ENCODE results near the gene DPP9. TPM values are rescaled to one million over a fixed set of nuclear protein-coding genes. Genes with fewer than 3 reads are reported as not detected.

The DPP9 gene
- total RNA-seq, 2 donors from 2014 or later: 67.9 to 73.8 TPM

- Histone ChIP-seq H3K4me3 (no peak overlapping the region), H3K27ac (no peak overlapping the region), H3K9me3 (no peaks in the 10 kb centered on the region), H3K36me3 (no peaks in the 10 kb centered on the region), H3K27me3 (replicated peaks; ENCODE audit: insufficient read depth) (no peaks in the 10 kb centered on the region), H3K4me1 (ENCODE audit: control insufficient read depth in 1 of 2, low read depth in 2 of 2) (no peaks in the 10 kb centered on the region)
- DNase-seq (ENCODE audit: low spot score) (no peak), ATAC-seq (ENCODE audit: insufficient number of reproducible peaks, low FRiP score, low read depth) (no peak)
- TF ChIP-seq, protein P1, sequence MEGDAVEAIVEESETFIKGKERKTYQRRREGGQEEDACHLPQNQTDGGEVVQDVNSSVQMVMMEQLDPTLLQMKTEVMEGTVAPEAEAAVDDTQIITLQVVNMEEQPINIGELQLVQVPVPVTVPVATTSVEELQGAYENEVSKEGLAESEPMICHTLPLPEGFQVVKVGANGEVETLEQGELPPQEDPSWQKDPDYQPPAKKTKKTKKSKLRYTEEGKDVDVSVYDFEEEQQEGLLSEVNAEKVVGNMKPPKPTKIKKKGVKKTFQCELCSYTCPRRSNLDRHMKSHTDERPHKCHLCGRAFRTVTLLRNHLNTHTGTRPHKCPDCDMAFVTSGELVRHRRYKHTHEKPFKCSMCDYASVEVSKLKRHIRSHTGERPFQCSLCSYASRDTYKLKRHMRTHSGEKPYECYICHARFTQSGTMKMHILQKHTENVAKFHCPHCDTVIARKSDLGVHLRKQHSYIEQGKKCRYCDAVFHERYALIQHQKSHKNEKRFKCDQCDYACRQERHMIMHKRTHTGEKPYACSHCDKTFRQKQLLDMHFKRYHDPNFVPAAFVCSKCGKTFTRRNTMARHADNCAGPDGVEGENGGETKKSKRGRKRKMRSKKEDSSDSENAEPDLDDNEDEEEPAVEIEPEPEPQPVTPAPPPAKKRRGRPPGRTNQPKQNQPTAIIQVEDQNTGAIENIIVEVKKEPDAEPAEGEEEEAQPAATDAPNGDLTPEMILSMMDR (IDR thresholded peaks at IDR 0.05): no peak
These were observed 75.7 kb downstream of the DPP9 start for GRCh38 chr19:4647676-4648644.

DNA sequence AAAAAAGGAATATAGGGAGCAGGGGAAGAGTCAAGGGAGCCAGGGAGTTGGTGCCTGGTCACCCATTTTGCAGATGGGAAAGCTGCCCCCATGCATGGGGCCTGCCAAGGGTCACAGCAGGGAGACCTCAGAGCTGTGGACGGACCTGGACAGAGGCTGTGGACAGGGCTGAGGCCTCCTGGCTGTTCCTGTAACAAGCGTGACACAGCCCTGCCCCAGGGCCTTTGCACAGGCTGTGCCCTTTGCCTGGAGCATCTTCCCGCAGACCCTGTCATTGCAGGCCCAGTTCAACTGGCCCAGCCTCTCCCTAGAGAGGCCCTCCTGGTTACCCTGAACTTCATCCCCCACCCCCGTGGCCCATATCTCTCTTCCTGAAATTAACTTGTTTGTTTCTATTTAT is 77.9 kb downstream of the DPP9 start:
- Histone ChIP-seq H3K4me3 (no peak overlapping the region), H3K27ac (no peak overlapping the region), H3K36me3 (no peaks in the 10 kb centered on the region), H3K9me3 (no peaks in the 10 kb centered on the region), H3K27me3 (replicated peaks; ENCODE audit: insufficient read depth) (no peaks in the 10 kb centered on the region), H3K4me1 (ENCODE audit: control insufficient read depth in 1 of 2, low read depth in 2 of 2) (no peaks in the 10 kb centered on the region)
- DNase-seq (ENCODE audit: low spot score): no peak
- TF ChIP-seq, protein P1 (IDR thresholded peaks at IDR 0.05): no peak
- no peak for ATAC-seq (ENCODE audit: insufficient number of reproducible peaks, low FRiP score, low read depth)

- no peaks in the 10 kb centered on the region for H3K27me3 ChIP-seq (replicated peaks; ENCODE audit: insufficient read depth)
- H3K4me1 ChIP-seq (ENCODE audit: control insufficient read depth in 1 of 2, low read depth in 2 of 2): peaks cover 9 to 12% of the 10 kb centered on the region in 2 donors
- no peak overlapping the region for H3K4me3 ChIP-seq
- no peak for ATAC-seq (ENCODE audit: insufficient number of reproducible peaks, low FRiP score, low read depth)
- no peak for DNase-seq (ENCODE audit: low spot score)
- TF ChIP-seq, protein P1 (IDR thresholded peaks at IDR 0.05): no peak
- no peaks in the 10 kb centered on the region for H3K36me3 ChIP-seq
- no peak overlapping the region for H3K27ac ChIP-seq
- H3K9me3 ChIP-seq: no peaks in the 10 kb centered on the region
These were observed 81.0 kb downstream of the DPP9 start for GRCh38 chr19:4642625-4643024.

GRCh38 chr19:4641132-4641531 is 82.5 kb downstream of the DPP9 start:
- DNase-seq (ENCODE audit: low spot score) (no peak), ATAC-seq (ENCODE audit: insufficient number of reproducible peaks, low FRiP score, low read depth) (no peak)
- TF ChIP-seq, protein P1 (IDR thresholded peaks at IDR 0.05): no peak
- no peak overlapping the region for H3K27ac ChIP-seq
- H3K36me3 ChIP-seq: no peaks in the 10 kb centered on the region
- H3K4me1 ChIP-seq (ENCODE audit: control insufficient read depth in 1 of 2, low read depth in 2 of 2): peaks cover 12 to 17% of the 10 kb centered on the region in 2 donors
- no peaks in the 10 kb centered on the region for H3K9me3 ChIP-seq
- H3K27me3 ChIP-seq (replicated peaks; ENCODE audit: insufficient read depth): no peaks in the 10 kb centered on the region
- no peak overlapping the region for H3K4me3 ChIP-seq

- H3K36me3 ChIP-seq: no peaks in the 10 kb centered on the region
- TF ChIP-seq, protein P1 (IDR thresholded peaks at IDR 0.05): no peak
- H3K4me3 ChIP-seq: peak overlapping the region; percentile 76
These were observed 83.2 kb downstream of the DPP9 start for GRCh38 chr19:4640247-4641000.

More at GRCh38 chr19:4640247-4641000, 83.2 kb downstream of the DPP9 start:
- DNase-seq (ENCODE audit: low spot score): no peak
- no peak for ATAC-seq (ENCODE audit: insufficient number of reproducible peaks, low FRiP score, low read depth)
- Histone ChIP-seq H3K4me1 (ENCODE audit: control insufficient read depth in 1 of 2, low read depth in 2 of 2) (peaks cover 18 to 24% of the 10 kb centered on the region in 2 donors), H3K27me3 (replicated peaks; ENCODE audit: insufficient read depth) (no peaks in the 10 kb centered on the region), H3K9me3 (no peaks in the 10 kb centered on the region), H3K27ac (no peak overlapping the region)

Data from thoracic aorta (tissue), 2 donors.